HepG2 (cell line): ENCODE data around the gene TMEM45A. TPM values are rescaled to one million over a fixed set of nuclear protein-coding genes. Genes with fewer than 3 reads are reported as not detected.
A peak's percentile ranks its signal among the peaks of the same experiment; 100 is the strongest.

ENCODE experiments used
- CHD2 ChIP-seq: IDR thresholded peaks from 2 replicates; pipeline ENCODE4 v1.6.1; 2011; ENCODE audit warnings: low read depth, low read length, improper control_type of control experiment
- FOXA1 ChIP-seq, 2 experiments: fragments of 450-650 bp in 1 of 2; sonication (generic) in 1 of 2; formaldehyde crosslinking in 1 of 2; IDR thresholded peaks; 2 replicates each; pipeline versions ENCODE4 v1.4.0 to v1.6.1; 2016 to 2020; ENCODE audit warnings: missing genetic modification reagents in 1 of 2
- FOXM1 ChIP-seq: sonication (generic); formaldehyde crosslinking; IDR thresholded peaks from 2 replicates; pipeline ENCODE4 v1.5.0; 2020; ENCODE audit warnings: missing genetic modification reagents
- GFI1 ChIP-seq: sonication (generic); formaldehyde crosslinking; IDR thresholded peaks from 2 replicates; pipeline ENCODE4 v1.5.0; 2020; ENCODE audit warnings: missing genetic modification reagents, mild to moderate bottlenecking, borderline replicate concordance
- IKZF4 ChIP-seq: sonication (generic); formaldehyde crosslinking; IDR thresholded peaks from 2 replicates; pipeline ENCODE4 v1.5.1; 2020; ENCODE audit warnings: borderline replicate concordance, mild to moderate bottlenecking, low read depth, missing genetic modification reagents; ENCODE audit errors: not compliant biosample characterization
- KLF11 ChIP-seq: IDR thresholded peaks from 2 replicates; pipeline ENCODE4 v1.6.1; 2016; ENCODE audit warnings: missing compliant biosample characterization
- MAF1 ChIP-seq: sonication (generic); formaldehyde crosslinking; IDR thresholded peaks from 2 replicates; pipeline ENCODE4 v1.5.0; 2020; ENCODE audit warnings: missing genetic modification reagents, borderline replicate concordance
- PAX8 ChIP-seq: sonication (generic); formaldehyde crosslinking; IDR thresholded peaks from 2 replicates; pipeline ENCODE4 v1.8.0; 2022; ENCODE audit warnings: mild to moderate bottlenecking, missing genetic modification reagents, borderline replicate concordance
- ZFP90 ChIP-seq: sonication (generic); formaldehyde crosslinking; IDR thresholded peaks from 2 replicates; pipeline ENCODE4 v1.8.0; 2022; ENCODE audit warnings: missing genetic modification reagents, mild to moderate bottlenecking, inconsistent platforms, borderline replicate concordance
- ZFYVE20 ChIP-seq: sonication (generic); formaldehyde crosslinking; IDR thresholded peaks from 2 replicates; pipeline ENCODE4 v1.8.0; 2023; ENCODE audit warnings: low read depth, mild to moderate bottlenecking, moderate library complexity, missing genetic modification reagents, borderline replicate concordance
- ZNF777 ChIP-seq: sonication (generic); formaldehyde crosslinking; IDR thresholded peaks from 2 replicates; pipeline ENCODE4 v1.4.0; 2020; ENCODE audit warnings: missing genetic modification reagents
- polyA plus RNA-seq, 8 experiments: library from polyadenylated mRNA; depleted of rRNA in 3 of 8; stranded (reverse) in 7 of 8; unstranded in 1 of 8; fragments of >200 nt; fragmentation: Illumina TruSeq in 4 of 8; extraction: Trizol in 4 of 8; gene quantifications; 2 replicates each; pipeline versions ENCODE4 v1.2.1 to v1.2.3, GENCODE V29; 2011 to 2016; ENCODE audit warnings: low read depth in 4 of 8, missing spikeins in 1 of 8, mixed read lengths in 1 of 8; ENCODE audit not compliant: insufficient read depth in 1 of 8
- total RNA-seq, 5 experiments: library from RNA; depleted of rRNA; stranded (reverse); fragments of >200 nt; fragmentation: Illumina TruSeq; extraction: Trizol; gene quantifications; 2 replicates each; pipeline ENCODE4 v1.2.3, GENCODE V29; 2016; ENCODE audit warnings: low read depth in 1 of 5
- TF ChIP-seq, protein P1 (sequence below): sonication (generic); formaldehyde crosslinking; IDR thresholded peaks from 2 replicates; pipeline ENCODE4 v1.5.1; 2020; ENCODE audit warnings: missing genetic modification reagents, mild to moderate bottlenecking, borderline replicate concordance
- TF ChIP-seq, protein P2 (sequence below): sonication (generic); formaldehyde crosslinking; IDR thresholded peaks from 2 replicates; pipeline ENCODE4 v1.5.1; 2020; ENCODE audit warnings: missing genetic modification reagents, mild to moderate bottlenecking, borderline replicate concordance
- TF ChIP-seq, protein P3 (sequence below): sonication (generic); formaldehyde crosslinking; IDR thresholded peaks from 2 replicates; pipeline ENCODE4 v1.5.1; 2020; ENCODE audit warnings: mild to moderate bottlenecking, missing genetic modification reagents, borderline replicate concordance
- TF ChIP-seq, protein P4 (sequence below): sonication (generic); formaldehyde crosslinking; IDR thresholded peaks from 2 replicates; pipeline ENCODE4 v1.4.0; 2020; ENCODE audit warnings: missing genetic modification reagents

TMEM45A gene
- total and polyA plus RNA-seq, 2 of the 13 experiments (the other 11 are each of a cell fraction or from before 2014, with no cell fraction given): 14.8 to 38.5 TPM

DNA sequence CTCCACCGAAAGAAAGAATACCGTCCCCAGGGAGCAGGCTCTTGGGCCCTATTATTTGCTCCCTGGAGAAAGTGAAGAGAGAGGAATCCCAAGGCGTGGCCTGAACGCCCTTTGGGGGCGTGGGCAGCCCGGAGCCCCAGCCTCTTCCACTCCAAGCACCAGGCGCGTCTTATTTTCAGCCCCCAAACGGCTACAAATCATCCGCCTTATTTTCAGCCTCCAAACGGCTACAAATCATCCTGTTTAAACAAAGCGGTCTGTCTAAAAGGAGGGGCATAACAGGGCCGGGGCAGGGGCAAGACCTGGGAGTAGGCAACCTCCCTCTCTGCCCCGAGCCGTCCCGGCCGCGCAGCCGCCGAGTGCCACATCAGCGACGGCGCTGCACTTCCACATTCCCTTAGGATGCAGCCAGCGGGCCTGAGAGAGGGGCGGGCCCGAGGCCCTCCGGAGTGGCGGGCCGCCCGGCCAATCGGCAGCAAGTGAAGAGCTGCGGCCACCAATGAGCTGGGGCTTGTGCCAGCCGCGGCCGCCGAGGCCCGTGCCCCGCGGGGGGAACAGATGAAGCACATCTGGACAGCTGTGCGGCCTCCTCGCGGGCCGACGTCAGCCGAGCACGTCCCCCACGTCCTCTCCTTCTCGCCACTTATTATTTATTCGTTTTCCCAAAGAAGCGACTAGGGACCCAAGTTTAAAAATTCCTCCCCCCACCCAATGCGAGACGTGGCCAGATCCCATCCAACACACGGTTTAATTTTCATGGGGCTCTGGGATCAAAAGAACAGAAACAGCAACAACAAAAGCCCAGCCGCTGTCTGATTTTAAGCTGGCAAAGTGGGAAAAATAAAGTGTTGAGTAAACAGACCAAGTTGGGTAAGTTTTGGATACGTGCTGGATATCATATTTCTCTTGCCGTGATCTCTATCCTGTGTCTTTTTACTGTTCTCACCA lies at the start of gene TMEM45A (continued):
- TF ChIP-seq, protein P1, sequence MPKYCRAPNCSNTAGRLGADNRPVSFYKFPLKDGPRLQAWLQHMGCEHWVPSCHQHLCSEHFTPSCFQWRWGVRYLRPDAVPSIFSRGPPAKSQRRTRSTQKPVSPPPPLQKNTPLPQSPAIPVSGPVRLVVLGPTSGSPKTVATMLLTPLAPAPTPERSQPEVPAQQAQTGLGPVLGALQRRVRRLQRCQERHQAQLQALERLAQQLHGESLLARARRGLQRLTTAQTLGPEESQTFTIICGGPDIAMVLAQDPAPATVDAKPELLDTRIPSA (CRISPR knock-in tag): peak; percentile 48; the same call in 1 of the 2 replicates
- TF ChIP-seq CHD2 (peak; percentile 68; the same call in 1 of the 2 replicates), FOXA1 (IDR thresholded peaks at IDR 0.05) (no peak), FOXA1 (CRISPR knock-in tag; IDR thresholded peaks at IDR 0.05) (no peak), IKZF4 (CRISPR knock-in tag) (no peak), PAX8 (no peak), ZNF777 (CRISPR knock-in tag) (peak; percentile 78), MAF1 (peak; percentile 82; the same call in 1 of the 2 replicates), ZFP90 (CRISPR knock-in tag) (0 out of 2 replicates have a peak, but pooled peaks have one; percentile 48), FOXM1 (CRISPR knock-in tag) (no peak), ZFYVE20 (no peak), GFI1 (CRISPR knock-in tag) (peak; percentile 15; the same call in 1 of the 2 replicates), KLF11 (CRISPR knock-in tag) (peak; percentile 73; the same call in 1 of the 2 replicates)
- TF ChIP-seq, protein P2, sequence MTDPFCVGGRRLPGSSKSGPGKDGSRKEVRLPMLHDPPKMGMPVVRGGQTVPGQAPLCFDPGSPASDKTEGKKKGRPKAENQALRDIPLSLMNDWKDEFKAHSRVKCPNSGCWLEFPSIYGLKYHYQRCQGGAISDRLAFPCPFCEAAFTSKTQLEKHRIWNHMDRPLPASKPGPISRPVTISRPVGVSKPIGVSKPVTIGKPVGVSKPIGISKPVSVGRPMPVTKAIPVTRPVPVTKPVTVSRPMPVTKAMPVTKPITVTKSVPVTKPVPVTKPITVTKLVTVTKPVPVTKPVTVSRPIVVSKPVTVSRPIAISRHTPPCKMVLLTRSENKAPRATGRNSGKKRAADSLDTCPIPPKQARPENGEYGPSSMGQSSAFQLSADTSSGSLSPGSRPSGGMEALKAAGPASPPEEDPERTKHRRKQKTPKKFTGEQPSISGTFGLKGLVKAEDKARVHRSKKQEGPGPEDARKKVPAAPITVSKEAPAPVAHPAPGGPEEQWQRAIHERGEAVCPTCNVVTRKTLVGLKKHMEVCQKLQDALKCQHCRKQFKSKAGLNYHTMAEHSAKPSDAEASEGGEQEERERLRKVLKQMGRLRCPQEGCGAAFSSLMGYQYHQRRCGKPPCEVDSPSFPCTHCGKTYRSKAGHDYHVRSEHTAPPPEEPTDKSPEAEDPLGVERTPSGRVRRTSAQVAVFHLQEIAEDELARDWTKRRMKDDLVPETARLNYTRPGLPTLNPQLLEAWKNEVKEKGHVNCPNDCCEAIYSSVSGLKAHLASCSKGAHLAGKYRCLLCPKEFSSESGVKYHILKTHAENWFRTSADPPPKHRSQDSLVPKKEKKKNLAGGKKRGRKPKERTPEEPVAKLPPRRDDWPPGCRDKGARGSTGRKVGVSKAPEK (CRISPR knock-in tag): no peak
- TF ChIP-seq, protein P3, sequence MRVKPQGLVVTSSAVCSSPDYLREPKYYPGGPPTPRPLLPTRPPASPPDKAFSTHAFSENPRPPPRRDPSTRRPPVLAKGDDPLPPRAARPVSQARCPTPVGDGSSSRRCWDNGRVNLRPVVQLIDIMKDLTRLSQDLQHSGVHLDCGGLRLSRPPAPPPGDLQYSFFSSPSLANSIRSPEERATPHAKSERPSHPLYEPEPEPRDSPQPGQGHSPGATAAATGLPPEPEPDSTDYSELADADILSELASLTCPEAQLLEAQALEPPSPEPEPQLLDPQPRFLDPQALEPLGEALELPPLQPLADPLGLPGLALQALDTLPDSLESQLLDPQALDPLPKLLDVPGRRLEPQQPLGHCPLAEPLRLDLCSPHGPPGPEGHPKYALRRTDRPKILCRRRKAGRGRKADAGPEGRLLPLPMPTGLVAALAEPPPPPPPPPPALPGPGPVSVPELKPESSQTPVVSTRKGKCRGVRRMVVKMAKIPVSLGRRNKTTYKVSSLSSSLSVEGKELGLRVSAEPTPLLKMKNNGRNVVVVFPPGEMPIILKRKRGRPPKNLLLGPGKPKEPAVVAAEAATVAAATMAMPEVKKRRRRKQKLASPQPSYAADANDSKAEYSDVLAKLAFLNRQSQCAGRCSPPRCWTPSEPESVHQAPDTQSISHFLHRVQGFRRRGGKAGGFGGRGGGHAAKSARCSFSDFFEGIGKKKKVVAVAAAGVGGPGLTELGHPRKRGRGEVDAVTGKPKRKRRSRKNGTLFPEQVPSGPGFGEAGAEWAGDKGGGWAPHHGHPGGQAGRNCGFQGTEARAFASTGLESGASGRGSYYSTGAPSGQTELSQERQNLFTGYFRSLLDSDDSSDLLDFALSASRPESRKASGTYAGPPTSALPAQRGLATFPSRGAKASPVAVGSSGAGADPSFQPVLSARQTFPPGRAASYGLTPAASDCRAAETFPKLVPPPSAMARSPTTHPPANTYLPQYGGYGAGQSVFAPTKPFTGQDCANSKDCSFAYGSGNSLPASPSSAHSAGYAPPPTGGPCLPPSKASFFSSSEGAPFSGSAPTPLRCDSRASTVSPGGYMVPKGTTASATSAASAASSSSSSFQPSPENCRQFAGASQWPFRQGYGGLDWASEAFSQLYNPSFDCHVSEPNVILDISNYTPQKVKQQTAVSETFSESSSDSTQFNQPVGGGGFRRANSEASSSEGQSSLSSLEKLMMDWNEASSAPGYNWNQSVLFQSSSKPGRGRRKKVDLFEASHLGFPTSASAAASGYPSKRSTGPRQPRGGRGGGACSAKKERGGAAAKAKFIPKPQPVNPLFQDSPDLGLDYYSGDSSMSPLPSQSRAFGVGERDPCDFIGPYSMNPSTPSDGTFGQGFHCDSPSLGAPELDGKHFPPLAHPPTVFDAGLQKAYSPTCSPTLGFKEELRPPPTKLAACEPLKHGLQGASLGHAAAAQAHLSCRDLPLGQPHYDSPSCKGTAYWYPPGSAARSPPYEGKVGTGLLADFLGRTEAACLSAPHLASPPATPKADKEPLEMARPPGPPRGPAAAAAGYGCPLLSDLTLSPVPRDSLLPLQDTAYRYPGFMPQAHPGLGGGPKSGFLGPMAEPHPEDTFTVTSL (CRISPR knock-in tag): peak; percentile 75; the same call in 1 of the 2 replicates
- TF ChIP-seq, protein P4, sequence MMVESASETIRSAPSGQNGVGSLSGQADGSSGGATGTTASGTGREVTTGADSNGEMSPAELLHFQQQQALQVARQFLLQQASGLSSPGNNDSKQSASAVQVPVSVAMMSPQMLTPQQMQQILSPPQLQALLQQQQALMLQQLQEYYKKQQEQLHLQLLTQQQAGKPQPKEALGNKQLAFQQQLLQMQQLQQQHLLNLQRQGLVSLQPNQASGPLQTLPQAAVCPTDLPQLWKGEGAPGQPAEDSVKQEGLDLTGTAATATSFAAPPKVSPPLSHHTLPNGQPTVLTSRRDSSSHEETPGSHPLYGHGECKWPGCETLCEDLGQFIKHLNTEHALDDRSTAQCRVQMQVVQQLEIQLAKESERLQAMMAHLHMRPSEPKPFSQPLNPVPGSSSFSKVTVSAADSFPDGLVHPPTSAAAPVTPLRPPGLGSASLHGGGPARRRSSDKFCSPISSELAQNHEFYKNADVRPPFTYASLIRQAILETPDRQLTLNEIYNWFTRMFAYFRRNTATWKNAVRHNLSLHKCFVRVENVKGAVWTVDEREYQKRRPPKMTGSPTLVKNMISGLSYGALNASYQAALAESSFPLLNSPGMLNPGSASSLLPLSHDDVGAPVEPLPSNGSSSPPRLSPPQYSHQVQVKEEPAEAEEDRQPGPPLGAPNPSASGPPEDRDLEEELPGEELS (CRISPR knock-in tag): peak; percentile 39; the same call in 1 of the 2 replicates
